ENCODE results near the gene HUS1.
"Not testable (repeated sequence)": the region's sequence is repeated elsewhere in the genome, so short reads cannot be mapped to it uniquely, and the experiment has no call there.

The HUS1 gene

GRCh38 chr7:47982610-47983009 is 3.2 kb upstream of the HUS1 start:
- TF ChIP-seq CTCF (IDR thresholded peaks at IDR 0.05), result no peak
- no peak overlapping the region for H3K9ac ChIP-seq
- no peaks in the 10 kb centered on the region for H3K36me3 ChIP-seq (ENCODE audit: control insufficient read depth, insufficient read depth, low read length)
- H3K27me3 ChIP-seq (ENCODE audit: control insufficient read depth, insufficient read depth, low read length), result no peaks in the 10 kb centered on the region
- H3K79me2 ChIP-seq, result no peaks in the 10 kb centered on the region
- no peak overlapping the region for H3K4me2 ChIP-seq (ENCODE audit: low read length)
- H2AFZ ChIP-seq, result peak overlapping the region; percentile 33
- no peaks in the 10 kb centered on the region for H3K9me3 ChIP-seq (ENCODE audit: control insufficient read depth, low read length)
- no peak overlapping the region for H3K27ac ChIP-seq
- no peak overlapping the region for H3K4me3 ChIP-seq (ENCODE audit: low read depth, low read length)
- H3K4me1 ChIP-seq, result peaks cover 8% of the 10 kb centered on the region

- not testable (repeated sequence) for H3K4me1 ChIP-seq, H3K27ac ChIP-seq
Measured at GRCh38 chr7:47980648-47981047, 1.2 kb upstream of the HUS1 start.

GRCh38 chr7:47979832-47980181 is 392 bp upstream of the HUS1 start:
- no peak overlapping the region for H3K9ac ChIP-seq
- H3K4me1 ChIP-seq, result peaks cover 8% of the 10 kb centered on the region
- H3K4me2 ChIP-seq (ENCODE audit: low read length), result peak overlapping the region; percentile 58
- H2AFZ ChIP-seq, result peak overlapping the region; percentile 89
- H3K27ac ChIP-seq, result peak overlapping the region; percentile 85
- H3K27me3 ChIP-seq (ENCODE audit: control insufficient read depth, insufficient read depth, low read length), result no peaks in the 10 kb centered on the region
- no peaks in the 10 kb centered on the region for H3K9me3 ChIP-seq (ENCODE audit: control insufficient read depth, low read length)
- H3K4me3 ChIP-seq (ENCODE audit: low read depth, low read length), result peak overlapping the region; percentile 61
- H3K79me2 ChIP-seq, result no peaks in the 10 kb centered on the region
- no peaks in the 10 kb centered on the region for H3K36me3 ChIP-seq (ENCODE audit: control insufficient read depth, insufficient read depth, low read length)
- no peak for TF ChIP-seq CTCF (IDR thresholded peaks at IDR 0.05)

More at GRCh38 chr7:47980648-47981047, 1.2 kb upstream of the HUS1 start:
- not testable (repeated sequence) for H3K79me2 ChIP-seq; H2AFZ ChIP-seq; H3K4me2 ChIP-seq (ENCODE audit: low read length); H3K27me3 ChIP-seq (ENCODE audit: control insufficient read depth, insufficient read depth, low read length); H3K9me3 ChIP-seq (ENCODE audit: control insufficient read depth, low read length); H3K4me3 ChIP-seq (ENCODE audit: low read depth, low read length); H3K9ac ChIP-seq; H3K36me3 ChIP-seq (ENCODE audit: control insufficient read depth, insufficient read depth, low read length)

GRCh38 chr7:47978790-47979144 is 648 bp downstream of the HUS1 start:
- H3K36me3 ChIP-seq (ENCODE audit: control insufficient read depth, insufficient read depth, low read length), result no peaks in the 10 kb centered on the region
- peaks cover 8% of the 10 kb centered on the region for H3K4me1 ChIP-seq
- H3K27ac ChIP-seq, result peak overlapping the region; percentile 85
- H3K9ac ChIP-seq, result peak overlapping the region; percentile 79
- no peaks in the 10 kb centered on the region for H3K27me3 ChIP-seq (ENCODE audit: control insufficient read depth, insufficient read depth, low read length)
- no peaks in the 10 kb centered on the region for H3K79me2 ChIP-seq
- H3K4me3 ChIP-seq (ENCODE audit: low read depth, low read length), result peak overlapping the region; percentile 61
- H3K4me2 ChIP-seq (ENCODE audit: low read length), result peak overlapping the region; percentile 74
- H2AFZ ChIP-seq, result peak overlapping the region; percentile 89
- TF ChIP-seq CTCF (IDR thresholded peaks at IDR 0.05), result no peak
- no peaks in the 10 kb centered on the region for H3K9me3 ChIP-seq (ENCODE audit: control insufficient read depth, low read length)

GRCh38 chr7:47973739-47974138 is 5.7 kb downstream of the HUS1 start:
- H3K36me3 ChIP-seq (ENCODE audit: control insufficient read depth, insufficient read depth, low read length), result no peaks in the 10 kb centered on the region
- H3K4me2 ChIP-seq (ENCODE audit: low read length), result no peak overlapping the region
- TF ChIP-seq CTCF (IDR thresholded peaks at IDR 0.05), result no peak
- H3K9me3 ChIP-seq (ENCODE audit: control insufficient read depth, low read length), result no peaks in the 10 kb centered on the region
- H2AFZ ChIP-seq, result no peak overlapping the region
- no peak overlapping the region for H3K4me3 ChIP-seq (ENCODE audit: low read depth, low read length)
- no peak overlapping the region for H3K27ac ChIP-seq
- H3K79me2 ChIP-seq, result no peaks in the 10 kb centered on the region
- no peak overlapping the region for H3K9ac ChIP-seq
- H3K27me3 ChIP-seq (ENCODE audit: control insufficient read depth, insufficient read depth, low read length), result no peaks in the 10 kb centered on the region
- peaks cover 8% of the 10 kb centered on the region for H3K4me1 ChIP-seq
